HG03159 (cell line): Measurements from ENCODE around the gene EN1.
A peak's percentile ranks its signal among the peaks of the same experiment; 100 is the strongest.

Source experiments
- ATAC-seq: cut with Tn5 transposase; IDR thresholded peaks from one replicate; pipeline ENCODE4 v1.9.1; 2021; ENCODE audit warnings: mild to moderate bottlenecking, moderate library complexity; ENCODE audit not compliant: unreplicated experiment

EN1 gene

GRCh38 chr2:118846953-118847761, at the start of gene EN1:
Gene EN1 (minus strand): TSS chr2:118847648. CDS start chr2:118847167, 481 bp downstream.
- ATAC-seq, result no peak

GRCh38 chr2:118893100-118893499, 45.7 kb upstream of the EN1 start:
- ATAC-seq, result no peak

DNA sequence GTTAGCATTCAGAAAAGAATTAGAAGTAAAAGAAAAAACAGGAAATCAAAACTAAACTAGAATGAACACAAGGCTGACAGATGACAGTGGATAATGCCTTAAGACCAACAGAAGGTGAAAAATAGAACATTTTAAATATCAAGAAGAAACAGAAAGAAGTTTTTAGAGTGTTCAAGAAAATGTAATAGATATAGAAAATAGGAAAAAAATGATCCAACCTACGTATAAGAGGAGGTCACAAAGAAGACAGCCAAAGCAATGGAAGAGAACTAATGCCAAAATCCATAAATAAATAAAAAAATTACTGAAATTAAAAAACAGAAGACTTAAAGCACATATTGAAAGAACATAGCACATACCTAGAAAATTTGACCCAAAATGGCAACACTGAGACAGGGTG, 42.5 kb upstream of the EN1 start:
- ATAC-seq, result no peak

DNA sequence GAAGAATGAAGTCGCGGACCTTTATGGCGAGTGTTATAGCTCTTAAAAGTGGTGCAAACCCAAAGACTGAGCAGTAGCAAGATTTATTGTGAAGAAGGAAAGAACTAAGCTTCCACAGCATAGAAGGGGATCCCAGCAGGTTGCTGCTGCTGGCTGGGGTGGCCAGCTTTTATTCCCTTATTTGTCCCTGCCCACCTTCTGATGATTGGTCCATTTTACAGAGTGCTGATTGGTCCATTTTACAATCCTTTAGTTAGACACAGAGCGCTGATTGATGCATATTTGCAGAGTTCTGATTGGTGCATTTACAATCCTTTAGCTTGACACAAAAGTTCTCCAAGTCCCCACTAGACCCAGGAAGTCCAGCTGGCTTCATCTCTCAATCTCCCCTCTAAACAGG, 36.3 kb upstream of the EN1 start:
- ATAC-seq, result no peak

GRCh38 chr2:118882693-118883336, 35.4 kb upstream of the EN1 start:
- peak; percentile 70 for ATAC-seq

GRCh38 chr2:118881490-118882129, 34.2 kb upstream of the EN1 start:
- peak; percentile 96 for ATAC-seq

GRCh38 chr2:118880501-118880900, 33.1 kb upstream of the EN1 start:
- no peak for ATAC-seq

GRCh38 chr2:118878531-118879149, 31.2 kb upstream of the EN1 start:
- no peak for ATAC-seq

GRCh38 chr2:118875318-118875717, 27.9 kb upstream of the EN1 start:
- ATAC-seq, result no peak

DNA sequence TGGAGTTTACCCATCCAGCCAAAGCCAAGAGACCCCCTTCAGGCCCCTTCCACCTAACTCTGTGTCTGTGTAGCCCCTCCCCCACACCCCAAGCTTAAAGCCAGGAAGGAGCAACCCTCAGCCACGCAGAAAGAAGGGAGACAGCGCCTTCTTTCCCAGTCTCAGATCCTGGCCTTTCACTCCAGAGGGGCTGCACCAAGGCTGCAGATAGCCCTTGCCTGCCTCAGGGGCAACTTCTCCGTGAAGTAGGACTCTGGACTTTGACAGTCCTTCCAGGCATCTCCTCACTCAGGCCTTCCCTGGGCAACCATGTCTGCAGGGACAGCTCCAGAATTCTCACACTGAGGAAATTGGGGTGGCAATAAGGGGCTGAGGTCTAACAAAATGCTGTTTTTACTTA, 26.9 kb upstream of the EN1 start:
- no peak for ATAC-seq

DNA sequence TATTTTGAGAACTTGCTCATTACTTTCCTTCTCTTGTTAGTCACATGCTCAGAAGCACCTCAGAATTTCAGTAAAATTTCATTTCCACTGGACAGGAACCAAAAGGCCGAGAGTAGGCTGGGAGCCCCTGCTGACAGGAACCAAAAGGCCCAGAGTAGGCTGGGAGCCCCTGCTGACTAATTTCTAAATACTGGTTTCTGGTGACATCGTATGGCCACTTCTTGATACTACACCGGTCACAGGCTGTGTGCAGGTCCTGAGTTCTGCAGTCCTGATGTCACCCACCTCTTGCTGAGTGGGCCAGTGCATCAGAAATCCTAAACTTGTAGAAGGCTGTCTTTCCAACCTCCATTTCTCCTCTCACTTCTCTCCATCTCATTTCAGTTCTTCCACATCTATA, 17.7 kb upstream of the EN1 start:
- peak; percentile 98 for ATAC-seq

DNA sequence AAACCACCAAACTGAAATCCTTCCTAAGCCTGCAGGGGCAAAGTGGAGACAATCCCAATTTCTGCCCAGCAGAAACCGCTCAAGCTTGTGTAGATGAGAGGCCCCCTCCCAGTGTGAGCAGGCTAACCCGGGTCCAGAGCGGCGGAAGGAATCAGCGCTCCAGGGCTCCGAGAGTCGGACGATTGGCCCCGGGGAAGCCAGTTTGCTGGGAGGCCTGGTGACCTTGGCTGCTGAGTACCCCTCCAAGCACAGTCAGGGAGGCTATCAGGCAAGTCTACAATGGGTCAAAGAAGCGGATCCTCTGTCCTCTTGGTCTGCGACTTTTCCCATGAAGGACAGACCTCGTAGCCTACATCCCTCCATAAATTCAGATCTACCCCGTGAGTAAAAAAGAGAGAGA, 16.8 kb upstream of the EN1 start:
- no peak for ATAC-seq

DNA sequence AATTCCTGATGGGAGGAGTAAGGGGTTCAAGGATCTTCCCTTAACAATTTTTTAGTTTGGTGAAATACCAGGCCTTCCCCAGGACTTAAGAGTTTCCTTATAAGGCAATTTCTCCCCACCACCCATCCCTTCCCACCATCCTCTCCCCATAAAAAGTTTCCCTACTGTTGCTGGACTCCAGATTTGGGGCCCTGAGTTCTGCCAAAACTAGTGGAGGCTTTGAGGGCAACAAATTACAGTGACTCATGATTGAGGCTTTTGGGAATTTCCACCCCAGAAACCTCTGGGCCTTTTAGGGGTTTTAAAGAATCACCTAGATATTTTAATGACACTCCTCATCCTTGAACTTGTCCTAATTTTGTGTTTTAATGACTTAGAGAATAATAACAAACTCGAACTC, 14.3 kb upstream of the EN1 start:
- ATAC-seq, result no peak

DNA sequence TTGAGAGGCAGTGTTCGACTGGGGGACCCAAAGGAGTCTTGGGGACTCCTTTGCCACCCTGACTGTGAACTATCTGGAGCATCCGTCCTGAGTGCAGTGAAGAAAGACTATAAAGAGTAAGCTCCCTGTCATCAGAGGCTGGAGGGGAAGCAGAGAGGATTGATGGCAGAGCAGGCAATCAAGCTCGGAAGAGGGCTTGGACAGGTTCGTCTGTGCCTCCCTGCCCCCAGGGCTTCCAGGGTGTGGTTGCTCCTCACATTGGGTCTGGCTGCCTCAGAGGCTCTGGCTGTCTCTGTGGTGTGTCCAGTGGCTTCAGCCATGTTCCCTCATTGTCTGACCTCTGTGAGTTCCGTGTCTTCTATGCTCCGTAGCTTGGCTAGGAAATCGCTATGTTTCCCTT, 13.8 kb upstream of the EN1 start:
- ATAC-seq, result no peak

DNA sequence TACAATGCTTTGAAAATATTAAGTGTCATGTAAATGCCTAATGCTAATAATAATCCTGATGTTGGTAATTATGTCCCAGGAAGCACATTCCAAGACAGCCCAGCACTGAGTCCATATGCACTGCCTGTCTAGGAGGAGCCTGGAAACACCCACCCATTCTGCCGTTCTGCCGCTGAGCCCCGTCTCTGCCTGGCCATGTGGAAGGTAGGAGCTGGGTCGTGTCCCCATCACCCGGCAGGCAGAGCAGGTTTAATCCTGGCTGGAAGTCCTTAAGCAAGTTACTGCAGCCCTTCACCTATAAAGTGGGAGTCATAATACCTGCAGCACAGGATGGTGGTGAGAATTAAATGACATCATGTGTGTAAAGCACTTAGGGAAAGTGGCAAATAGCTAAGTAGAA, 13.1 kb upstream of the EN1 start:
- no peak for ATAC-seq

DNA sequence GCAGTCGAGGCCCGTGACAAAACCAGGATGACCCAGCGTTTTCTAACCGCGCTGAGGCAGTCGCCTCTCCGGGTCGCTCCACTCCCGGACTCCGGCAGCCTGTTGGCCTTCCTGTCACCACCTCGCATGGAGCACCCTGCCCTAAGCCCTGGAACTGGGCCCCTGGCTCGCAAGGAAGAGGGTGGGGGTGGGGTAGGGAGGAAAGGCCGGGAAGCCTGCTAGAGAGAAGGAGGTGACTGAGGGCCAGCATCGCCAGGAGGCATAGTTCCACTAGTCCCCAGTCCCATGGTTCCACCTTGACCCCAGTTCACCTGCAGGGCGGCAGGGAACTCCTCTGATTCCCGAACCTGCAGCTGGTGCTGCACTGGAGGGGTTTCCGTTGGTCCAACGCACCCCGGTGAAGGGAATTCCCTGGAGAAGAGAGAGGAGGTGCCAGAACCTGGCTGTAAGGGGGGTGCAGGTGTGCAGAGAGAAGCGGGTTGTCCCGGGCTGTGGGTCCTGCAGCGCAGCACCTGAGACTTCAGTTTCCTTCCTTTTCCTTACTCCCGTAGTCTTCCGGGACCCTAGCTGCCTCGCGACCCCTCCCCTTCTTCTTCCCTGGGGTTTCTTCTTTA, 11.8 kb upstream of the EN1 start:
- no peak for ATAC-seq

DNA sequence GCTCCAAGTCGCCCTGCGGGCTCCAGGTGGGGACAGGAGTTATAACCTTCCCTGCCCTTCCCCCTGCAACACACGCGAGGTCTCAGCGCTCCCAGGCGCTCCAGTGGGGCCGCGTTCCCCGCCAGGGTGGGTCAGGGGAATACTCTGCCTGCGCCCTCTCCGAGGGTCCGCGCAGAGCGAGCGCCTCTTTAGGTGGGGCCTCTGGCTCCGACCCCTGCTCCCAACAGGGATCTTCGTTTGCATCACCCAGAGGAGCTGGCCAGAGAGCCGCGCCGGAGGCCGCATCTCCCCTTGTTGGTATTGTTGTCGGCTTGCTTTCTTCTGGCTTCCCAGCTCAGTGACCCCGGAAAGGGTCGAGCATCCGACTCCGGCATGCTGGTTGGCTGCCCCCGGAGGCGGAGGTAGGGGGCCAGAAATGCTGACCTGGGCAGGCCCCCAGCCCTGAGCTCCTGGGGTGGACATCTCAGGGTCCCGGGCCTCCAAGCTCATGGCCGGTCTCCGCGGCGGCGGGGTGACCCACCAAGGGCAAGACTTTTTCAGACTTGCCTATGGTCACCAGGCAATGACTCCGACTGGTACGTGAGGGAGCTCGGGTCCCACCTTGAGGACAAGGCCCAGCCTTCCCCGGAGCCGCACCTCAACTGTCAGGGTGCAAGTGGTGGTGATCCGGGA, 11.2 kb upstream of the EN1 start:
- ATAC-seq, result no peak

- ATAC-seq, result no peak
Observed at GRCh38 chr2:118857677-118858484, 10.4 kb upstream of the EN1 start.

- no peak for ATAC-seq
Observed at GRCh38 chr2:118856978-118857676, 9.7 kb upstream of the EN1 start.
